Measurements from ENCODE around the gene MECR.

Gene MECR

DNA sequence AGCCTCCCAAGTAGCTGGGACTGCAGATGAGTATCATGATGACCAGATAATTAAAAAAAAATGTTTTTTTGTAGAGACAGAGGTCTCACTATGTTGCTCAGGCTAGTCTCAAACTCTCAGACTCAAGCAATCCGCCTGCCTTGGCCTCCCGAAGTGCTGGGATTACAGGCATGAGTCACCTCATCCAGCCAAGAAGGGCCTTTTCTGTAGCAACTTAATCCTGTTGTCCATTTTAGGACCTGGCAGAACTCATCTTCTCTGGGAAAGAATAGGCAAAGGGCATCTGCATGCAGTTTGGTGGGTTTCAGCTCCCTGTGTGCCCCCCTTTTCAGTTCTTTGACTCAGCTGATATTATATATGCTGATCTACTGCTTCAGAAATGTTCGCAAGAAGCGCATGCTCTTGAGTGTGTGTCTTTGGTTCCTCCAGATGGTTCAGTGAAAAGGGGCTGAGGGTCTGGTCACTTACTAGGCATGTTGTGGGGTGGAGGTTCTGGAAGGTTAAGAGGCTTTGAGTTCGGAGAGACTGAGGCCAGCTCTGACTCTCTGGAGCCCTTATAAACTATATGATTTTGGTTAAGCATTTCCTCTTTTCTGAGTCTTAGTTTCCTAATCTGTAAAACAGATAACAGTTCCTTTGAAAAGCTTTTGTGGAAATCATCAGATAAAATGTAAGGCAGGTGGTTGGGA lies 29.7 kb downstream of the MECR start:
- no peak for DNase-seq

DNA sequence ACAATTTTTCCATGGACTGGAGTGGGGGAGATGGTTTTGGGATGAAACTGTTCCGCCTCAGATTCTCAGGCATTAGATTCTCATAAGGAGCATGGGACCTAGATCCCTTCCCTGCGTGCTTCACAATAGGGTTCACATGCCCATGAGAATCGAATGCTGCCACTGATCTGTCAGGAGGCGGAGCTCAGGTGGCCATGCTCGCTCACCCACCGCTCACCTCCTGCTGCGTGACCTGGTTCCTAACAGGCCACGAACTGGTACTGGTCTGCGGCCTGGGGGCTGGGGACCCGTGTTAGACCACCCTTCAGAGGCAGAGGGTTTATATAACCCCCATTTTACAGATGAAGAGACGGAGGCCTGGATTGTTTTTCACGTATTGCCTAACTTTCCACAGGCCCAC lies 32.7 kb downstream of the MECR start:
- no peak for DNase-seq

DNA sequence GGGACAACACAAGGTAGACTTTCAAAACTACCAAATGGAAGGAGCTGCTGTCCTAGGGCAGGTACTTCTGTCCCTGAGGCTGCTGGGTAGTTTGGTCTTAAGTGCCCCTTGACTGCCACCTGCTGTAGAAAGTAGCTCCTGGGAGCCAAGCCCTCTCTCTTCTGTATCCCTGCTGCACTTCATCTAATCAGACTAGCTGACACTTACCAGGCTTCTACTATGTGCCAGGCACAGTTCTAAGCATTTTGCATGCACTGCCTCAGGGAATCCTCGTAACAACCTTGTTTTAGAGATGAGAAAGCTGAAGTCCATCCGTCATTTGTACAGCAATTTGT lies 33.2 kb downstream of the MECR start:
- peak; percentile 11 for DNase-seq

DNA sequence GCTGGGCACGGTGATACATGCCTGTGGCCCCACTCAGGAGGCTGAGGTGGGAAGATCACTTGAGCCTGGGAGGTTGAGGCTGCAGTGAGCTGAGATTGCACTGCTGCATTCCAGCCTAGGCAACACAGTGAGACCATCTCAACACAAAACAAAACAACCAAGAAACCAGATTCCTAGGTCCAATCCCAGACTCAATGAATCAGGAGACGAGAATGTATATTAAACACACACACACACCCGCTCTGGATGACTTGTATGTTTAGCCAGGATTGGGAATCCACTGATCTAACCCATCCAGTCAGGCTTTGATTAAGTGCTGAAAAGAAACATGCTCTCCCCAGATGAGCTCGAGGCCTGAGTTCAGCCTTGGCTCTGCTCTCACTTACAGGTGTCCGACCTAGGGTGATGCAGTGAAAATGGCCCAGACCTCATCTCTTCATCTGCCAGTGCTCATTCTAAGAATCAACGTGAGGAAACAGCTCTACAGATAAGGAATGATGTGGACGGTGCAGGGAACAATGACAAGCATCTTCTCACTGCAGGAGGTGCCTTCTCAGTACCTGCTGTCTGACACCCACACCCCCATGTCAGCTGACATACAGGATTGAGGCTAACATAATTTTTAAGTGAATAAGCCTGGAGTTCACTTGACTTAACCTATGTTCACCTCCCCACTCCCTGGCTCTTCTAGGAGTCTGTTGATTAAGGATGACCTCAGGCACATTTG lies 33.7 kb downstream of the MECR start:
- DNase-seq: no peak

DNA sequence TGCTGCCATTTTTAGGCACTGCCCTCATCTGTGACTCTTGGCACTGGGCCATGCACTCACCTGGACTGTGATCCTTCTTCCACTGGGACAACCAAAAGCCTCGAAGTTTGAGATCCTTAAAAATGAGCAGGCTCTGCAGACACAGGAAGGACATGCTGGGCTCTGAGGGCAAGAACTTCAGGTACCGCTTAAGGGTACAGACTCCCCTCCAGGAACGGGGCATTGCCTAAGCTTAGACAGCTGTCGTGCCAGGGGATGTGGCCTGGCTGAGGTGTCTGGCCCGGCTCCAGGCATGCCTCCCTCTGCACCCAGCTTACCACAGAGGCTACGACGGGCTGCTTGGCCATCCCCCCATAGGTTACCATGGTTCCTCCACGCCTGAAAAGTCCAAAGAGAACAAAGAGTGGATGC lies 34.8 kb downstream of the MECR start:
- no peak for DNase-seq

DNA sequence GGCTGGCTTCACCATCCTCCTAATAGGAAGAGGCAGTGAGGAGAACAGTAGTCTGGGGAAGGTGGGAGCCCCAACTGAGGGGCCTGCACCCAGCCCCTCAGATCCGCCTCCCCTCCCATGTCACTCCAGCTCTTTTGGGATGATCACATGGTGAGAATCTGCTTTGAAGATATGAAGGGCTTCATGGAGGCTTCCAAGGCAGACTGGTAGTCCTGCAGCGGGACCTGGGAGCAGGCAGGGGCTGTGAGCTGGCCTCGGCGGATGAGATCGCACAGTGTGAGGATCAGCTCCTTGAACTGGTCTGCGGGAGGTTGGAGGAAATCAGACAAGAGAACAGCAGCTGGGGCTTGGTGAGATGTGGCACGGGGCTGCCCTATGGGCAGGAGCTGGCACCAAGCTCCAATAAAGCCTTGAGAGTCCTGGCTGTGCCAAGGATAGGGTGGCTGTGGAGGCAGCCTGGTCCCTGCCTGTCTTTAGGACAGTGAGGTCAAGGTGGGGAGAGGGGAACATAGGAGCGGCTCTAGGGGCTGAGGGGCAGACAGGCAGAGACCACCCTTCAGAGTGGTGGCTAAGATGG lies 36.8 kb downstream of the MECR start:
- DNase-seq: no peak

DNA sequence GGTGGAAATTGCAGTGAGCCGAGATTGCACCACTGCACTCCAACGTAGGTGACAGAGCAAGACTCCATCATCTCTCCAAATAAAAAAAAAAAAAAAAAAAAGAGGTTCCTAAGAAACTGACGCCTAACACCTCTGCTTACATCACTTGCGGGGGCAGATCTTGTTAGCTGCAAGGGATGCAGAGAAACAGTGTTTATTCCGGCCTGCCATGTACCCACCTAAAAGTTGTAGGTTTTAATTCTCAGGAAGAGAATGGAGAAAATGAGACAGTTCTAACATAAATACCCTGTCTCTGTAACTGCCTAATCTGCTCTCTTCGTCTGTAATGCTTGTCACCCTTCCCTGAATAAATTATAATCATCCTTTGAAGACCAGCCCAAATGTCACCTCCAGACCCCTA lies 40.0 kb downstream of the MECR start:
- no peak for DNase-seq

DNA sequence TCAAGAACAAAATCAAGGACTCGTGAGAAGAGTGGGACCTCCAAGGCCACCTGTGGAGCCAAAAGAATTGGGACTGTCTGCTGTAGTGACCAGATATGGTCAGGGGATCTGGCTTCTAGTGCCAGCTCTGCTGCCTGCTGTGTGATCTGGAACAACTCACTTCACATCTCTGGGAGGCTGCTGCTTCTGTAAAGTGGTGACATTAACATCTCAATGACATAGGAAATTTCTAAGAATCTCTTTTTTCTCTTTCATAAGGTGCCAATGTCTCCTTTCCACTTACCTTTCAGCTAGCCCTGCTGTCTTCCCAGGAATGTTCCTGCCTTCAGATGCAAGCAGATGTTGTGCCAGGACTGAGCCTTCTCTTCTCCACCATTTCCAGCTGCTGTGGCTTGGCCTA lies 44.0 kb downstream of the MECR start:
- DNase-seq: no peak

DNA sequence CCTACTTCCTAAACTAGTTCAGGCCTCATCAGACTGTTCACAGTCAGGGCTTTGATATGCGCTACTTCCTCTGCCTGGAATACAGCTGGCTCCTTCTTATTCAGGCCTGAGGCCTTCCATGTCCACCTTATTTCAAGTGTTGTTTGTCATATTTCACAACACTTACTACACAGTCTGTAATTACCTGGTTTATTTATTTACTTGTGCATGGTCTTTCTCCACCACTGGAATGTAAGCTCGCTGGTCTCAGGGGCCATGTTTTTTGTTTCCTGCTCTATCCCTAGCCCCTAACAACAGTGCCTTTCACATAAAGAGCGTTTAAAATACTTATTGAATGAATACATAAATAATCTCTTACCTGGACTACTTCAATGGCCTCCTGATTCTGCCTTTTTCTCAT lies 44.5 kb downstream of the MECR start:
- no peak for DNase-seq

DNA sequence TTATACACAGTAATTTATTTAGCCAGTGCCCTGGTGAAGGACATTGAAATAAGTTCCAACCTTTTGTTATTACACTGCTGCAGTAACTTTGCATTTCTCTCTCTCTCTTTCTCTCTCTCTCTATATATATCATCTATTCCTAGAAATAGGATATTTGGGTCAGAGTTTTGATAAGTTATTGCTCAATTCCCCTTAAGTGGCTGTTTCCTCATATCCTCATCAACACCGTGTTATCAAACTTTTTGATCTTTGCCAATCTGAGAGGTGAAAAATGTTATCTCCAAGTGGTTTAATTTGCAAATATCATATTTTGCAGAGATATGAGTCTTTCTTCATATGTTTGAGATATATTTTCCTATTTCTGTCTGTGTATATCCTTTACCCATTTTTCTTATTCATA lies 47.4 kb downstream of the MECR start:
- no peak for DNase-seq

DNA sequence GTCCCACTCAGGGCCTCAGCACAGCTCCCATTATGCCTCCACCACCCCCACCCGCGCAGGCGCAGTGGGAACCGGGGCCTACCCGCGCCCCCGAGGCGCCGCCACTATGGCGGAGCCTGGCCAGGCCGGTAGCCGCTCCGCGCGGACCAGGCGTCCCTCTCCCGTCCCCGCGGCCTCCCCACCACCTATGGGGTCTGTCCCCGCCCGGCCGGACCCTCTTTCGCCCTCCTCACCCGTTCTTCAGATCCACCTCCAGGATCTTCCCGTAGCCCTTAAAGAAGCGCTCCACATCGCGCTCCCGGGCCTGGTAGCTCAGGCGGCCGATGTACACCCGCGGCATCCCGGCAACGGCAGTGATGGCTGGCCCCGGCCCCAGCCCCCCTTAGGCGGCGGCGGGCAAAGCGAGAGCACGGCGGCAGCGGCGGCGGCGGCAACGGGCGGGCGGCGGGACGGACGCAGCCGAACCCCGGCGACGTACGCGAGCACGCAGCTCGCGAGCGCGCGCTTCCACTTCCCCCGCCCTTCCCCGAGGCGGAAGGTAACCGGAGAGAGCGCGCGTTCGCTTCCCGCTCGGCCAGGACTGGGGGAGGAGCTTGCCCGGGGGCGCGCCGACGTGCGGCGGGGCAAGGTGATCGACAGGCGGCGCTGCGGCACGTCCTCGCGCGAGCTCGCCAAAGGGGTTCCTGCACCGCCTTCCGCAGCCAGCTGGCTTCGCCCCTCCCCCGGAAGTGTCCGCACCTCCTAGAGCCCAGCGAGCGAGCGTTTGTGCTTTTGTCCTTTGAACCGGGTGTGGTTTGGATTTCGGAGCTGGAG lies 49.1 kb downstream of the MECR start, which contains the start of gene SRSF4:
TSS of gene SRSF4 (minus strand) at position 488 of the 813 bp plus-strand sequence. CDS start at position 340, 148 bp downstream.
- peak; percentile 99 for DNase-seq

DNA sequence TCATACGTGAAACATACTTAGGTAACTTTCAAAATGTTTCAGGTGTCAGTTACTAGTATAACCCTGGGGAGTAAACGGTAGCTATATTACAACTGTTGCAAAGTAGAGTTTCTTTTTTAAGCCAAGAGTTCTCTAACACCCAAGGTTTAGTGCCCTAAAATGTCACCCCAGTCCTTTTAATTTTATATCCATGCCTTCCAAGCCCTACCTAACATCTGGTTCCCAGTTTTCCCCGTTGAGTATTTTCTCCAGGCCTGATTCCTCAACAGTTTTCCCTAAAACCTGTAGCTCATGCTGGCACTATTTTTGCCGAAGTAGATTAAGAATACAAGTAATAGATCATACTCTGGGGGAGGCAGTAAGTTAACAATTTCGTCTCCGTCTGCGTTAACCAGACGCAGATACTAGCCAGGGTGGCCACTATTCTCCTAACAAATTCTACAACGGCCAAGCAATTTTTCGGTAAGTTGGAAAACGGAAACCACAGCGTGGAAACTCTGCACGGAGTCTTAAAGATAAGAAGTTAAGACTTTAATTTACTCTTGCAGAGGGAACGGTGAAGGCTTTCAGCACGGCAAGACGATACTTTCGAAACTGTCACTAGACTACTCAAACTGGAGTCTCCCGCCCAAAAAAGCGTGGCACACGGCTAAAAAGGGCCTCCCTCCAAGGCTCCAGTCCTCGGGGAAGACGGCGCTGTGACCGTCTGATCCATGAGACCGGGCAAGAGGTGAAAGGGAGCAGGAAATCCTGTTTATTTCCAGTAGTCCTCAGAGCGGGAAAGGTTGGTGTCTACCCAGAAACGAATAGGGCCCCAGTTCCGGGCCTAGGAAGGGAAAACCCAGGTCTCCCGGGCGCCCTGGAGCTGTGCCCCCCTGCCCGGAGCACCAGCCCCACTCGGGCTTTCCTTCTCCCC lies 50.0 kb downstream of the MECR start:
- DNase-seq: no peak

DNA sequence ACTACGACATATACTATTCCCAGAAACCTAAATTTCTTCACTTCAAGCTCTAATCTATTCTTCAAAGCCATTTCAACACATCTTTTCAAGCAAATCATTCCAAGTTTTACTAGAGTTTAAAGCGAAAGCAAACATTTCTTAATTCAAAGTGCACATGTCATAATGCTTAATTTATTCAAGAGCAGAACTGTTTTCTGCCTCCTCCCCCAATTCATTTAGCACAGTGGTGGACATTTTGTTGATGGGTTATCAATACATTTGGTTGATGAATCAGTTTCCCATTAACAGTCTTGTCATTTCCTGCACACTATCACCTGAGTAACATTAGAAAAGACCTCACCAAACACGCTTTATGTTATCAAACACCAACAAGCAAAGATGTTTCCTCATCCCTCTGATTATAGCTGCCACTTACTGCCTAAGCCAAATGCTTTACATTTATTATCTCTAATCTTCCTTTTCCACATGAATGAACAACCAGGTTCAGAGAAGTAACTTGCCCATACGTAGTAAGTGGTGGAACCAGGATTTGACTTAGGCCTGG lies 51.0 kb downstream of the MECR start:
- DNase-seq: no peak

DNA sequence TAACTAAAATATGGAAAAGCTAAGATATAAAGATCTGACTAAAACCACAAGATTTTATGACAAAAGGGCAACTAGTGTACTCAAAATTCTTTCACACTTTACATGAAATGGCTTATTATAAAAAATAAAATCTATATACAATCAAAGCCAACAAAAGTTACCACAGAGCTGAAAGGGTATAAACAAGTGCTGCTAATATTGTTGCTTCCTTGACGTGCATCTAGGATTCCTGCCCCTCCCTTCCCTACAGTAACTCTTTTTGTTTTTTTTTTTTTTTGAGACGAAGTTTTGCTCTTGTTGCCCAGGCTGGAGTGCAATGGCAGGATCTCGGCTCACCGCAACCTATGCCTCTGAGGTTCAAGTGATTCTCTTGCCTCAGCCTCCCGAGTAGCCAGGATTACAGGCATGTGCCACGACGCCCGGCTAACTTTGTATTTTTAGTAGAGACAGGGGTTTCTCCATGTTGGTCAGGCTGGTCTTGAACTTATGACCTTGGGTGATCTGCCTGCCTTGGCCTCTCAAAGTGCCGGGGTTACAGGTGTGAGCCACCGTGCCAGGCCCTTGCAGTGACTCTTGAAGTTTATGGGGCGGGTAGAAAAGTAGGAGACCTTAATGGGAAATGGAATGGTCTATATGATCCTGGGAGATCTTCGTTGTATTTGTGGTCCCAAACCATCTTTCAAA lies 53.6 kb downstream of the MECR start:
- DNase-seq: no peak

DNA sequence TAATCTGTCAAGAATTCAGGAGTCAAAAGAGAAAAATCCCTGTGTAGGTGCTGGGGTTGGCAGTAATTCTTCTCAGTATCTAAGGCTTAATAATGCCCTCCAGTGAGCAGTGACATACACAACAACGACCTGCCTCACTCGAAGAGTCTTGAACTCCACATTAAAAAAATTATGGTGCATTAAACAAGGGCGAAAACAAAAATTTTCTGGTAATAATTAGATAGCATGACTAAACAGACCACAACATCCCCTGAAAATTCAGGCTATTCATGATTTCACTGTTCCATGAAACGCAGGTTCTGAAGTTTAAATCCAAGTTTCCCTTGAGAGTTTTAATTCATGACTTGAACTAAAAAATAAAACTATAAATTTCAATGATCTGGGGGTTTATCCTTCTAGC lies 54.2 kb downstream of the MECR start:
- DNase-seq: no peak

DNA sequence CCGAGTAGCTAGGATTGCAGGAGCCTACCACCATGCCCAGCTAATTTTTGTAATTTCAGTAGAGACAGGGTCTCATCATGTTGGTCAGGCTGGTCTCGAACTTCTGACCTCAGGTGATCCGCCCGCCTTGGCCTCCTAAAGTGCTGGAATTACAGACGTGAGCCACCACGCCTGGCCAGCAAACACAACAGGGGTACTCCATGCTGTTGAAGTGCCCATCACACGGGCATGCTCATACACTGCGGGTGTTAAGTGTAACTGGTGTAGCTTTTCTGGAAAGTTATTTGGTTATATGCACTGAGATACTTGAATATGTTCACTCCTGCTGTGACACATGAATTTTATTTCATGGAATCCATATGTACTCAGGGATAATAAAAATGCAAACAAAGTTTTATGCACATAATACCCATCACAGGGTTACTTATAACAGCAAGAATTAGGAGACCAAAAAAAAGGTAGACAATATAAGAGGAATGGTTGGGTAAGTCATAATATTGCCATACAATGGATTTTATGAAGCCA lies 58.3 kb downstream of the MECR start:
- DNase-seq: no peak

DNA sequence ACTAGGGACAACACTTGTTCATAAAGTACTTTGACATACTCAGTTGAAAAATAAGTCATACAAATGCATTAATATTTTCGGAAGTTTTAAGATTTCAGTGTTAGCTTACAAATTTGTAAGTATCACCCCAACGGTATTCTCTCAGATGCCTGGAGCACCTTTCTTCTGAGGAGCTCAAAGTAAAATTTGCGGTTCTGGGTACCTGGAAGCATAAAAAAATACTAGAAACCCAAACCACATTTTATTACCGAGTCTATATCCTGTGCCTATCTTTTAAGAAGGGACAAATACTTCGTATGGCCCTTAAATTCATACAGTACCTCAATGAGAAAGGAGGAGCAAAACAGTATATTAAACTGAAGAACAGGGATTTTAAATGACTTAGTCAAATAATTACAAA lies 59.2 kb downstream of the MECR start:
- no peak for DNase-seq

DNA sequence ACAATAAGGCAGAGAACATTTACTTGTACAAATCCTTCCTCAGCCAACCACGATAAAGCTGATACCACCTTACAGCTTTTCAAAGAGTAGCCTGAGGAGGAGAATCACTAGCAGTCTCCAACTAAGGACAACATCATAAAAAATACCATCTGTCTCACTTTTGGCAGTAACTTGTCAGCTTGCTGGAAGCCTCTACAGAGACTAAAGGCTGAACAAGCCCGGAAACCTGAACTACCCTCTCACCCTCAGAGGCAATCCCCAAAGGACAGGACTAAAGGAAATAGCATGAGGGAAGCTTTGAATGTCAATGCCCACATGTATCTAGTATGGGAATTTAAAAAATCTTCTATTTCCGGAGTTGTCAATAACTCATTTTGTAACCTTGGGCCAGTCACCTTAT lies 59.6 kb downstream of the MECR start:
- no peak for DNase-seq

DNA sequence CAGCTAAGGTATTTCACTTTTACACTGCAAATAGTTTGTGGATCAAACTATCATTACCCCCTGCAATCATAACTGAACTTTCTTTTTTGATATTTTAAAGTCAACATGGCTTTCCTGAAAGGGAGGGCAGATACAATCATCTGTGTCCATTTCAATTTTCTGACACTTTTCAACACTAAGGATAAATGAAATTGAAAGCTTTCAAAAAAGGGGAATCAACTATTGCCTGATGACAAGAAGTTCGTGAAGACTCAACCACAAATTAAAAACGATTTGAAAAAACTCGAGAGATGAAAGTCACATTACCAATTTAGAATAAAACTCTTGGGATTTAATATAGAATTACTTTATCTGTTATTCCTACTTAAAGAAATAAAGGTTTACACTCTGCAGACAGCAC lies 60.8 kb downstream of the MECR start:
- no peak for DNase-seq

DNA sequence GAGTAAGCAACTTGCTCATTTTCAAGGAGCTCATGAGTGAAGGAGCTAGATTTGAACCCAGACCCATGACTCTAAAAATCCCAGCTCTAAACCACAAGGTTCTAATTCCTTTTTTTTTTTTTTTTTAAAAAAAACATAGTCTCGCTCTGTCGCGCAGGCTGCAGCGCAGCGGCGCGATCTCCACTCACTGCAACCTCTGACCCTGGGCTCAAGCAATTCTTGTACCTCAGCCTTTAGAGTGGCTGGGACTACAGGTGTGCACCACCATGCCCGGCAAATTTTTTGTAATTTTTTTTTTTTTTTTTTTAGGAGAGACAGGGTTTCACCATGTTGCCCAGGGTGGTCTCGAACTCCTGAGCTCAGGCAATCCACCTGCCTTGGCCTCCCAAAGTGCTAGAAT lies 62.8 kb downstream of the MECR start:
- DNase-seq: no peak

DNA sequence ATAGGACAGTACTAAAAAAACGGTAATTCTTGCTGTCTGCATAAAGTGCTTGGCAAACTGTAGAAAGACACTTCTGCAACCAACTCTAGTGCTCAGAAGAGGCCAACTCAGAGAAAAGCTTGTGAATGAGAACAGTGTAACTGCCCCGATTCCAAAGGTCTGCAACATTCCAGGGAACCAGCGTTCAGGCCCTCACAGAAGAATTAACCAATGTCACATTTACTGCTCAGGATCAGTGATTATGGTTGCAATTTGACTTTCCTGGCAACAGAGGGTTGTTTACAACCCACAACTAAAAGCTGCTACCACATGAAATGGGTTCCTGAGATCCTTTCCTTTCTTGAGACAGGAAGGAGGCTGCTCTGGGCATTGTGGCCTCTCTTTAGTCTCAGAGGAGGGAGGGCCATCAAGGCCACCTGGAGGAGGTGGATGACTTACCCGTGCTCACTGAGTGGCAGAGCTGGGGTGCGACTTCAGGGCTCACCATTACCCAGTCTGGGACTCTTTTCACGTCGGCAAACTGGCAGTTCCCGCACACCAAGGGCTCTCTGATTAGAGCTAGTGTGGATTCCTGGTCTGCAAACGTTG lies 64.3 kb downstream of the MECR start:
- no peak for DNase-seq

All from activated effector memory CD4-positive, alpha-beta T cell treated with Interleukin-2 at 50 U/mL for 16 hours (primary cell).